Hypothalamus (tissue), 51 donors: ENCODE results near the gene TM4SF20.

ENCODE experiments used
- DNase-seq, 51 donors: peaks; one replicate each; lab custom pipeline; 2025; lab: John Stamatoyannopoulos, UW

Gene TM4SF20, protein sequence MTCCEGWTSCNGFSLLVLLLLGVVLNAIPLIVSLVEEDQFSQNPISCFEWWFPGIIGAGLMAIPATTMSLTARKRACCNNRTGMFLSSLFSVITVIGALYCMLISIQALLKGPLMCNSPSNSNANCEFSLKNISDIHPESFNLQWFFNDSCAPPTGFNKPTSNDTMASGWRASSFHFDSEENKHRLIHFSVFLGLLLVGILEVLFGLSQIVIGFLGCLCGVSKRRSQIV

DNA sequence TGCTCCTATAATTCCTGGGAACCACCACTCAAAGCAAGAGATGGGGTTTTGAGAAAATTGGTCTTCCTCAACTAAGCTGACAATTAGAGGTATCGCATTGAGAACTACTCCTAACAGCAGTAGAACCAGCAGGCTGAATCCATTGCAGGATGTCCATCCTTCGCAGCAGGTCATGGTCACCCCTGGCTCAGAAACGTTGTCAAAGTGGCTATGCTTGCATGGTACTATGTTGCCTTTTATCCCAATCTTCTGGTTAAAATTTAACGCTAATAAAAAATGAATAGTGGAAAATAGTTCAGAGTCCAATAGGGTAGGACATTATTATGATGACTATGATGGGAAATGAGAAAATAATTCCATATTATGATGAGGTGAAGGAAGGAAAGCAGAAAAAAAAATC, at the start of gene TM4SF20:
TSS of gene TM4SF20 (minus strand) at position 212 of the 400 bp plus-strand sequence. CDS start at position 174, 38 bp downstream.
- DNase-seq = no peak

DNA sequence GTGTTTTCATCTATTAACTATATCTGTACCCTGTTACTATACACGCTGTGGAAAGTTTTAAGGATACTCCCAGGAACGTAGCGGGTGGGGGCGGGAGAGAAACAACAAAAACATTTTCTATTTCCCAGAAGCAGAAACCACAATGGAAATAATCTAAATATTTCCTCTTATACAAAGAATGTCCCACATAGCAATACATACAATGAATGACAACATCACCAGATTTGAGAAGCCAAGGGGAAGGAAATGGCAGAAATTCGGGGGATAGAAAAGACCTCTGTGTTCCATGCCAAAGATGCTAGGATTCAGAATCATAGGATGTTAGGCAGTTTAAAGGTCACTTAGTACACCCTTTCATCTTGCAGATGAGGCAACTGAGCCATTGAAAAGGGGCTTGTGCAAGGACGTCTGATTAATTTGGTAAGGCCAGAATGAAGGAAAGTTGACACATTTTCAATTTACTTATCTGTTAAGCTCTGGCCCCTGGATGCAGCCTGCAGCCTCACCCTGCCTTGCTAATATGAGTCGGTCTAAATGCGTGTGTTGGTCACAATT, 49.7 kb upstream of the TM4SF20 start:
- no peak for DNase-seq

DNA sequence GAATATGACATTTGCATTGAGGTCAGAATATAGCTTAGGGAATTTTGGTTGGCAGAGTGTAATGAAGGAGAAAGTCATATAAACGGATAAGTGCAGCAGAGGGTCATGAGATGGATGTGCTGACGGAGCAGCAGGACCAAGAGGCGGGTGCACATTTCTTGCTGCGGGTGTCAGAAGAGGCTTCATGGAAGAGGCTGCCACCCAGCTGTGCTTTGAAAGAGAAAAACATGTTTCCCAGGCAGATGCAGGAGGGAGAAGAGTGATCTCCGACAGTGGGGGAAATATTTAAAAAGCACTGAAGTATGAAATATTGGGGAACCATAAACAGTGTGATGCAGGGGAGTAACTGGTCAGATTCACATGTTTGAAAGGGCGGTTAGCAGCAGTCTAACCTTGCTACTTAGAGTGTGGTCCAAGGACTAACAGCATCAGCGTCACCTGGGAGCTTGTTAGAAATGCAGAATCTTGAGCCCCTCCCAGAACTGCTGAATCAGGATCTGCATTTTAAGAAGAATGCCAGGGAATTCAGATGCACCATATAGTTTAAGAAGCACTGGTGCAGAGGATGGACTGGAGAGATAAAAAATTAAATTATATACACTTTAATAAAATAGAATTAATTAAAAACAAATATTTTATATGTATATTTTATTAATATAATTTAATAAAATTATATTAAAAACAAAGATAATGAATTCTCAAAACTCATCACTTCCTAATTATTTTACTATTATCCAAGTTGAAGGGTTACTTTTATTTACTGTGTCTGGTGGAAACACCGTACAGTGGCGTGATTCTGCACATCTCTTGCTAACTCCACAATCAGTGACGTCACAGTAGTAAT, 44.8 kb upstream of the TM4SF20 start:
- peak in 11 of 51 donors; percentile 3 to 38 (median 11) for DNase-seq

DNA sequence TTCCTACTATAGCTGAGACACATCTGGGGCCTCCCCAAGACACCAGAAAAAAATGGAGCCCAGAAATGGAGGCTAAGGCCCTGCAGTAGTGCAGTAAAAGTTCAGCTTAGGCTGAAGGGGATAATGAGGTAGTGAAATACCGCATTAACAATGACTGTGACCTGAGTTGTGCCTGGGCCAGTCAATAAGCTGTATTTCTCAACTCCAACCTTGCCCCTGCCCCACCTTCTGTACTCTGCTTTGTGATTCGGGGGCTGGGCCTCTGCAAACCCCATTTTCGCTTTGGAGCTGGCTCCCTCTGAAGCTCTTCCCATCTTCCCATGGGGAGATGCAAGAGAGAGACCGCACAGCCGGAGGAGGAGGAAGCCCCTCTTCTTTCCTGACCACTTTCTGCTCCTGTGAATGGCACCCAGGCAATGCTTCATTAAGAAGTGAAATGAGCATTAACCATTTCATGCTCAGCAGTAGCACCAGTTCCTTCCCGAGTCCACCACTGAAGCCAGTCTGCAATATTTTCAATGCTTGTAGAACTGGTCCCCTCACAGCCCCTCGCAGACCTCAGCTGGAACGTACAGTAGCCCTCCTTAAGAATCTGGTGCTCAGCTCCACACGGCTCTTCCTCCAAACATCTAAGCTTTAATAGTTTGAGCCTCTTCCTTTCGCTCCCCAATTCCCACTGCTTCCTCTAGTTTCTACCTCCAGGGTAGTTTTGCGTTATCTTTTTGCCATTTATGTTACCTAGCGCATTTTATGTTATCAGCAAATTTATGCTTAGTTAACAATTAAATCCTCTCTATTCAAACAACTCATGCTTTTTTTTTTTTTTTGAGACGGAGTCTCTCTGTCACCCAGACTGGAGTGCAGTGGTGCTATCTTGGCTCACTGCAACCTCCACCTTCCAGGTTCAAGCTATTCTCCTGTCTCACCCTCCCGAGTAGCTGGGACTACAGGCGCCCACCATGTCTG, 41.3 kb upstream of the TM4SF20 start:
- no peak for DNase-seq

DNA sequence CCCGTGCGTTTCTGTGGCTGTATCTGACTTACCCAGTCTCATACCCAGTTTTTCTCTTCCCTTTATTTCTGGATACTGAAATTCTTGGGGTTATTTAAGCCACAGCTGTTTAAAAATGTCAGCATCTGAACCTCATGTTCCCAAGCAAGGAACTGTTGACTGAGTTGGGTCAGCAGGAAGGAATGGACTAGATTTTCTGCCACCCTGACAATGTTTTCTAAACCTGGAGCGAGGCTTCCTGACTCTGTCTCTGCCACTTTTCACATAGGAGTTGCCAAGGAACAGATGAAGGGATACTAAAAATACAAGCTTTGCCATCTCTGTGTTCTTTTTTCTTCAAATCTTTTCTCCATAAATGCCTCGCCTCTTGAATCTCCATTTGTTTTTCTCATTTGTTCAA, 37.6 kb upstream of the TM4SF20 start:
- DNase-seq = no peak

DNA sequence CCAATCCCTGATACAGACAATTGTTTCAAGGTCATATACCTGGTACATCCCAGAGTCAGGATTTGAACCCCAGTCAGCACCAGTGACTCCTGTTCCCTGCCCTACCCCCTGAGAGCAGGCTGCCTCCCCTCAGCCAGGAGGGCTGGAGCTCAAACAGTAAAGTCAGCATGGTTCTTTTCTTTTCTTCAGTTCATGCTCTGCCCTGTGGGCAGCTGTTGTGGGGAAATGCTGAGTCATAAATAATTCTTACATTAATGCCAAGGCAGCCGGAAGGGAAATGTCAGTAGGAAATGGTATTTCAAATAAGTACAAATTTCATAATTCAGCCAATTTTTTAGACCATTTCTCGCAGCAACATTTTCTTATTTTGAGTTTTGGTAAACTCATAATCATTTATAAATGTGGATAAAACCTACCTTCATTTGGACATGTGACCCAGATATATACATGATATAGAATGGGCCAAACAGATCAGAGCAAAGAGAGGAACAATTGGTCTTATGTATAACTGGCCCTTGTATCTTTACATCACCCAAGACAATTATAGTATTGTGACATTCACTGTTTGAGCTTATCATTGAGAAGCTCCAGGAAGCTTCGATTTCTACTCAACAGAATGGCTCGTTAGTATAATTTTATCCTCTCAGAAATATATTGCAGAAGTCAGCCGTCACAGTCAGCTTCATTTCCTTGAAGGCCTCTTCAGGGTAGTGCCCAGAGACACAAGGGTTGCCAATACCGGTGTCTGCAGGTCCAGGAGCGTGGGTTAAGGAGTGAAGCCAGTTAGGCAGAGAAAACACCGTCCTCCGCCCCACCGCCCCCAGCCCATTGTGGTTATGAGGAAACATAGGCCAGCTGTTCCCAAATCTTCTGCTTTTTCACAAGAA, 36.7 kb upstream of the TM4SF20 start:
- DNase-seq = peak in 2 of 51 donors; percentile 4 to 28

DNA sequence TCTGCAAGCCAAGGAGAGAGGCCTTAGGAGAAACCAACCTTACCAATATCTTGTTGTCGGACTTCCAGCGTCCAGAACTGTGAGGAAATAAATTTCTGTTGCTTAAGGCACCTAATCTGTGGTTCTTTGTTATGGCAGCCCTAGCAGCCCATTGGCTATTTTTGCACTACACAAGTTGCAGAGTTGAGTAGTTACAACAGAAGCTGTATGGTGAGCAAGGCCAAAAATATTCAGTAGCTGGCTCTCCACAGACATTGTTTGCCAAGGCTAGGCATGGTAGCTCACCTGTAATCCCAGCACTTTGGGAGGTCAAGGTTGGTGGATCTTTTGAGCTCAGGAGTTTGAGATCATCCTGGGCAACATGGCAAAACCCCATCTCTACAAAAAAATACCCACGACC, 35.7 kb upstream of the TM4SF20 start:
- DNase-seq = no peak

DNA sequence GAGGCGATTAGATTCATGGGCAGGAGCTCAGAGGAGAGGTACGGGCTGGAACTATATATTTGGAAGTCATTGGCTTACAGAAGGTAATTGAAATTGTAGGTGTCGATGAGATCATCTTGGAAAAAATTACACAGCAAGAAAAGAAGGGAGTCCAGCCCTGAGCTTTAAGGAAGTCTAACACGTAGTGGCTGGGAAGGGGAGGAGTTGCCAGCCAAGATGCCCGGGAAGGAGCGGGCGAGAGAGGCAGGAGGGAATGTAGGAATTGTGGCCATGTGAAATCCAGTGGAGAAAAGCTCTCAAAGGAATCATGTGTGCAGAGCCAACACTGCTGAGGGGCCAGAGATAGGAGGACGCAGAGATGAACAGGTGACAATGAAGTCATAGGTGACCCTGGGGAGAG, 34.3 kb upstream of the TM4SF20 start:
- DNase-seq = no peak

DNA sequence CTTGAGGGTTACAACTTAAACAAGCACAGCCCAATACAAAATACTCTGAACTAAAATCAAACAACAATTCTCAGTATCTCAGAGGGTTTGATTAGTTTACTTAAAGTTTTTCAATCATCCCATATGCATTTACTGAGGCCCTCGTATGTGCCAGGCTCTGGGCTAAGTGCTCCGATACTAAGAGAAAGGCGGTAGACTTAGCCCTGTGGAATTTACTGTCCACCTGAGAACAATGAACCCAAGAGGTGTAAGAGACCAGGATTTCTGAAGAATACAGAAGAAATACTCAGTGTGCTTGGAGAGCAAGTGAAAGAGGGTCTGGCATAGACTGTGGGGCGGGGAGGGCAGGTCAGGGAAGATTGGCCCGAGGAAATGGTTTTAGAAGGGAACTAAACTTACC, 33.8 kb upstream of the TM4SF20 start:
- no peak for DNase-seq

DNA sequence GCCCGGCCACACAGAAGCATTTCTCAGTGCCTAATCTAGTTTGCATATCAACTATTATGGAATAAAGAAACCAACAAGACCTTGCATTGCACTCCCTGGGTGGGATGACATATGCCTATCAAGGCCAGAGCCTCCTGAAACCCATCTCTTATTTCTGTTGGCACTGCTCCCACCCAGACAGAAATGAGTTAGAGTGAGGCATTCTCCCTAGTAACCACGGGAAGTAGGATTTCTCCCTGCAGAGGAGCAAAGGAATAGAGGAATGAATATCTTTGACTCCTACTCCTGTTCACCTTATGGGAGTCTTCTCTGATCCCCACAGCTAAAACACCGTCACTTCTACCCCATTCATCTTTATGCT, 32.9 kb upstream of the TM4SF20 start:
- DNase-seq = no peak

DNA sequence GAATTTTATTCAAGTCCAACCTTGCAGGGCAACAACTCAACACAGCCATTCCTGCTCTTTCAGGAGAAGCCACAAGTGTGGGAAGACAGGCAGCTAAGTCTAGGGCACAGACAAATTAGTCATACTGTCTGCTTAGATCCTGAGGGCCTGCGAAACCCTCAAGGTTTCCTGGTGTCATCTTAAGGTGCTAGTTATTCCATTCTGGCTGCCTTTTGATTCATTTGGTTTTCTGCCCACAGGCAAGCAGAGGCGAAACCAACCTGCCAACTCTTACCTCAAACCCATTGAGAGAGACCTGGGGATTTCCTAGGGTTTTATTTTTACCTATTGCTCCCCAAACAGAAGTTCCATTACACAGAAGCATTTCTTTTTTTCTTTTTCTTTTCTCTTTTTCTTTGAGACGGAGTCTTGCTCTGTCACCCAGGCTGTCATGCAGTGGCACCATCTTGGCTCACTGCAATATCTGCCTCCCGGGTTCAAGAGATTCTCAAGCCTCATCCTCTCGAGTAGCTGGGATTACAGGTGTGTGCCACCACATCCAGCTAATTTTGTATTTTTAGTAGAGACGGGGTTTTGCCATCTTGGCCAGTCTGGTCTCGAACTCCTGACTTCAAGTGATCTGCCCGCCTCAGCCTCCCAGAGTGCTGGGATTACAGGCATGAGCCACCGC, 32.3 kb upstream of the TM4SF20 start:
- no peak for DNase-seq

DNA sequence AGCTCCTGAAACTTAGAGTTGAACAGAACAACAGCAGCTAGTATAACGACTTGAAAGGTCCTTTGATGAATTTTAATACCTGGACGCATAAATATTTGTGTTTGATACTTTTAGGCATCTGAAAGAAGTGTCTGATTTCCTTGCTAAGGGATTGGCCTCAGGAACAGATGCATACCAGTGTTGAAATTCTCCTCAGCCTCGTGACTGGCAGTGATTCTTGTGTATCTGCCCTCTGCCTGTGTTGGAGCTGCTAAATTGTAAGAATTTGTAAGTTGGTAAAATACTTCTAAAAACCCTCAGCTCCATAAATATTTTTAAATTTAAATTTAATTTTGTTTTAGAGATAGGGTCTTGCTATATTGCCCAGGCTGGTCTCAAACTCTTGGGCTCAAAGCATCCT, 31.1 kb upstream of the TM4SF20 start:
- DNase-seq = no peak

DNA sequence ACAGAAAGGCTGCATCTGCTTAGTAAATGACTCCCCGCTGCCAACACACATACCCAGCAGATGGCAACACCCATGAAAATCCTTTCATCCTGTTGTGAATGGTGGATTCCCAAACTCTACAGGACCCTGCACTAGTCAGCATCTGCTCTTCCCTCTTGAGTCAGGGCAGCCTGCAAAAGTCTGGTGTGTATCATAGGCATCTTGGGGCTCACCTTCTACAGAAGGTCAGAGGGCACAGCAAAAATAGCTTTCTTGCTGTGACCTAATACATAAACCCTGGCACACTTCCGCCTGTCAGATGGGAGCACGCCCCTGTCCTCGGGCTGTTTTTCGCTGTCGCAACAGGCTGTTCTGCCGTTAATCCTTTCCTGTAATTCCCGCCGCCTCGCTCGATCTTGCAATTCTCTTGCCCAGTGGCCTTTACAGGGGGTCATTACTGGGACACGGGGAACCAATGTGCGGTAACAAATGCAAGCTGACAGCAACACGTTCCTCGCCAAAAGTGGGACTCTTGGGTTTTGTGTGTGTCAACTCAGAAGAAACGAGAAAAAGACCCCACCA, 28.6 kb upstream of the TM4SF20 start:
- no peak for DNase-seq

DNA sequence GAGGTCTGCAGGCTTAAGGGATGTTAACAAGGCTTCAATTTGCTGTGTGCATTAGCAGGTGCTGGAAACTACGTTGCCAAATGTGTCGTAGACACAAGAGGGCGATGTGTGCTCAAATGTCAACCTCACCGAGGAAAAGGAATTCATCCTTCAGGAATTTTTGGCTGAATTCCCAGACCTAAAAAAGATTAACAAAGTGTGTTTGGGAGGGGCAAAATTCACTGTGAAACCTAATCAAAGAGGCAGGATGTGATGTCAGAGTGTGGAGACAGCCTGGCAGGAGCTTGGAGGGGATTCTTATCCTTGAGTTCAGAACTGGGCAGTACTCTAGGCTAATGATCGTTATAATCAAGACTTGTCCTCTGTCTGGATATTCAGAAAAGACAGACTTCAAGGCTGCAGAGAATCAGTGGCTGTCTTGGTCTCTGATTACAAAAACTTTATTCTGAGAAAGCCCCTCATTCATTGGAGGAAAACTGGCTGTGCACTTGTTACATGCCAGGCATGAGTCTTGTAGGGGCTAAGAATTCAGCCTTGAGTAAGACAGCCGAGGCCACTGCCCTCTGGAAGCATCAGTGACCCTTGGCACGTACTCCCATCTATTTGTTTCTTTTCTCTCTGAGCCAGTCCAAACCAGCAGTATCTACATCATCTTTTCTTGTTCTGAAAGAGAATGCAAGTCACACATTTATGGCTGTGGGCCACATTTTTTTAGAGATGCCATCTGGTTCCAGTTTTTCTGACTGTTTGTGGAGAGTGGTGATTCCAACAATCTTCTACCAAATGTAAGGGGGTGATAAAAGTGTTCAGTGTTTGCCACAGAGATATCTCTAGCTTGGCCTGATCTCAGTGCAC, 27.3 kb upstream of the TM4SF20 start:
- peak in 34 of 51 donors; percentile 6 to 80 (median 36) for DNase-seq

DNA sequence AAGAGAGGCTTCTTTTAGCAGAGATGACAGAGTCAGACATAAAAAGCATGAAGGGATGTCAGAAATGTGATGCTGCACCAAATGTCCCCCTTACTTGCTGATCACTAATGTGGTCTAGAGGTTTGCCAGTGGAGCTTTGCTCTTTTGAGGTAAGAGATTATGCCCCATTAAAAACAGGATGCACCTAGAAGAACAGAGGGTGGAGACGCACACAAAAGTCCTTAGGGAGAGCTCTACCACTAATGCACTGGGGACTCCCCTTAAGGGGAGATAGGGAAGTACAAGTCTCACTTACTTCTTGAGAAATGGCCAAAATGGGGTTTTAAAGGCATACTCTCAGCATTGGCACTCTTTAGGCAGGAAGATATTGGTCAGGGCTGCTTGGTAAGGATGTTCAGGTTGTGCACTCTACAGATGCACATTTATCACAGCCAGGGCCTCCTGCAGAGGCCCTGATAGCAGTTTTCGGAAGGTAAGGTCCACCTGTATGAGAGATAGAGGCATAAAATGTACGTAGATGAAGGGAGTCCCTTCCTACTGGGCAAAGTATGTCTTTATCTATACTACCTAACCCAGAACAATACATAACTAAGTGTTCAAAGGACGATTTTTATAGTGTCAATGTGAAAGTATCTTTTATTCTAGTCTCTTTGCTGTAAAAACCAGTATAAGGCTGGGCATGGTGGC, 25.6 kb upstream of the TM4SF20 start:
- DNase-seq = no peak

DNA sequence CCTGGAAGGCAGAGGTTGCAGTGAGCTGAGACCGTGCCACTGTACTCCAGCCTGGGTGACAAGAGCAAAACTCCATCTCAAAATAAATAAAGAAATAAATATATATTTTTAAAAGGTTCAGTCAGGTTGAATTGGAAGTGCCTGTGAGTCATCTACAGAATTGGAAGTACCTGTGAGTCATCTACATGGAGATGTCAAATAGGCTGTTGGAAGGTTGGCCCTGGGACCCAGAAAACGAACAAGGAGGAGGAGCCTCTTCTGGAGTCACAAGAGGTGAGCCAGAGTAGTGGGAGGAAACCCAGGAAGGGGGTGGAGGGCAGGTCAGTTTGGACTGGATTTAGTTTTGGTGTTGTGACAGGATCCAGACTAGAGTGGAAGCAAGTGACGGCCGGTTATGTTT, 23.9 kb upstream of the TM4SF20 start:
- DNase-seq = no peak

DNA sequence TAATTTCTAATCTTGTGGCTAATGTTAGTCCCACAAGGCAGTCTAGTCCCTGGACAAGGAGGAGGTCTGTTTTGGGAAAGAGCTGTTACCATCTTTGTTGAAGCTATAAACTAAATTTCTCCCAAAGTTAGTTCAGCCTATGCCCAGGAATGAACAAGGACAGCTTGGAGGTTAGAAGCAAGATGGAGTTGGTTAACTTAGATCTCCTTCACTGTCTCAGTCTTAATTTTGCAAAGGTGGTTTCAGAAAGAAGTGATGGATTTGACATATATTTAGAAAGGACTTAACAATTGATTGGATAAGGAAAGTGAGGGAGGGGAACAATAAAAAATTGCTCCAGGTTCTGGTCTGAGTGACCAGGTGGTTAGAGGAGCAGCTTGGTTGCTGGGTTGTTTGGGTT, 23.2 kb upstream of the TM4SF20 start:
- no peak for DNase-seq
